H1 (cell line): ENCODE results near the gene TRAF3IP1.
A peak's percentile ranks its signal among the peaks of the same experiment; 100 is the strongest.

Experiments used
- ASH2L ChIP-seq: fragments of 200-600, 300-600 bp; sonication (generic); IDR thresholded peaks from one replicate; pipeline ENCODE4 v1.7.1; 2017; ENCODE audit warnings: low read length
- CEBPB ChIP-seq: IDR thresholded peaks from 2 replicates; pipeline ENCODE4 v1.6.1; 2012; ENCODE audit warnings: low read depth, low read length
- CTCF ChIP-seq, 3 experiments: IDR thresholded peaks; 1 replicate in 2 of 3; 2 replicates in 1 of 3; pipeline versions ENCODE4 v1.5.1 to v1.6.1; 2011; ENCODE audit warnings: low read length in 3 of 3, mild to moderate bottlenecking in 3 of 3, inconsistent platforms in 2 of 3, low read depth in 1 of 3, moderate library complexity in 1 of 3; ENCODE audit not compliant: insufficient read depth in 1 of 3; ENCODE audit errors: control extremely low read depth in 1 of 3
- EZH2 ChIP-seq: fragments of 200-600 bp; sonication (generic); IDR thresholded peaks from 2 replicates; pipeline ENCODE4 v1.7.1; 2012; ENCODE audit warnings: low read depth, mild to moderate bottlenecking, moderate library complexity, low read length, inconsistent platforms; ENCODE audit not compliant: severe bottlenecking
- FOSL1 ChIP-seq: IDR thresholded peaks from 2 replicates; pipeline ENCODE4 v1.6.1; 2011; ENCODE audit warnings: mild to moderate bottlenecking, low read depth, low read length, moderate library complexity; ENCODE audit not compliant: insufficient read depth
- GABPA ChIP-seq: IDR thresholded peaks from 2 replicates; pipeline ENCODE4 v1.6.1; 2011; ENCODE audit warnings: mild to moderate bottlenecking, low read length, moderate library complexity, borderline replicate concordance; ENCODE audit not compliant: insufficient read depth
- JUN ChIP-seq: IDR thresholded peaks from 2 replicates; pipeline ENCODE4 v1.6.1; 2011; ENCODE audit warnings: low read depth, mild to moderate bottlenecking, improper control_type of control experiment, low read length
- POLR2A ChIP-seq, 2 experiments: IDR thresholded peaks; 1 replicate in 1 of 2; 2 replicates in 1 of 2; pipeline ENCODE4 v1.6.1; 2011; ENCODE audit warnings: low read depth in 2 of 2, low read length in 2 of 2, mild to moderate bottlenecking in 2 of 2; ENCODE audit errors: control extremely low read depth in 1 of 2
- POLR2AphosphoS5 ChIP-seq: IDR thresholded peaks from 2 replicates; pipeline ENCODE4 v1.6.1; 2011; ENCODE audit warnings: low read depth, low read length
- SRF ChIP-seq: IDR thresholded peaks from 2 replicates; pipeline ENCODE4 v1.6.1; 2011; ENCODE audit warnings: mild to moderate bottlenecking, low read depth, low read length, moderate library complexity
- TAF7 ChIP-seq: optimal IDR thresholded peaks from 2 replicates; pipeline ENCODE3; 2011; ENCODE audit warnings: low read depth, mild to moderate bottlenecking, inconsistent platforms, low read length, moderate library complexity, borderline replicate concordance
- YY1 ChIP-seq: IDR thresholded peaks from 2 replicates; pipeline ENCODE4 v1.6.1; 2011; ENCODE audit warnings: low read depth, mild to moderate bottlenecking, low read length

GRCh38 chr2:238305092-238305862, 15.0 kb upstream of the TRAF3IP1 start:
- TF ChIP-seq CTCF (IDR thresholded peaks at IDR 0.05; ENCODE audit: control extremely low read depth in 1 of 3, insufficient read depth in 1 of 3, low read depth in 1 of 3, low read length in 3 of 3) (peak; percentile 18 to 60 (median 36)), GABPA (no peak), JUN (no peak), ASH2L (no peak), FOSL1 (no peak), TAF7 (no peak), POLR2AphosphoS5 (no peak), YY1 (no peak), EZH2 (no peak), POLR2A (IDR thresholded peaks at IDR 0.05; ENCODE audit: control extremely low read depth in 1 of 2, low read depth in 2 of 2, low read length in 2 of 2) (no peak), CEBPB (no peak), SRF (no peak)
